Measurements from ENCODE around the gene CORO2B. TPM values are rescaled to one million over a fixed set of nuclear protein-coding genes. Genes with fewer than 3 reads are reported as not detected.

CORO2B gene
- total RNA-seq, 6 donors from 2014 or later: 0.79 to 9.0 (median 2.0) TPM

GRCh38 chr15:68553994-68554720 lies 24.6 kb upstream of the CORO2B start:
- ATAC-seq (ENCODE audit: low FRiP score in 2 of 2): peak in 1 of 2 donors; percentile 45

GRCh38 chr15:68554721-68555678 lies 23.8 kb upstream of the CORO2B start:
- DNase-seq (peak in 1 of 2 donors; percentile 13), ATAC-seq (ENCODE audit: low FRiP score in 2 of 2) (no peak)
- 69 to 82% methylated on average over 5 to 10 of the region's 10 CpGs for WGBS, 2 donors
- Histone ChIP-seq H3K4me1 (peaks cover 8 to 22% (median 12%) of the 10 kb centered on the region in 4 donors), H3K27me3 (no peaks in the 10 kb centered on the region), H3K4me3 (no peak overlapping the region), H3K36me3 (no peaks in the 10 kb centered on the region), H3K27ac (no peak overlapping the region), H3K9me3 (no peaks in the 10 kb centered on the region)
- TF ChIP-seq CTCF (IDR thresholded peaks at IDR 0.05) (no peak), POLR2A (IDR thresholded peaks at IDR 0.05) (no peak), EP300 (IDR thresholded peaks at IDR 0.05) (no peak), POLR2AphosphoS5 (IDR thresholded peaks at IDR 0.05) (no peak)

More at GRCh38 chr15:68553994-68554720, 24.6 kb upstream of the CORO2B start:
- Histone ChIP-seq H3K27me3 (no peaks in the 10 kb centered on the region), H3K27ac (no peak overlapping the region), H3K36me3 (no peaks in the 10 kb centered on the region), H3K4me1 (peaks cover 0 to 14% (median 4%) of the 10 kb centered on the region in 4 donors), H3K4me3 (no peak overlapping the region), H3K9me3 (no peaks in the 10 kb centered on the region)
- DNase-seq: peak in 1 of 2 donors; percentile 38
- WGBS, 2 donors: 41 to 42% methylated on average over 10 of the region's 10 CpGs
- TF ChIP-seq POLR2AphosphoS5 (IDR thresholded peaks at IDR 0.05): no peak
- TF ChIP-seq EP300 (IDR thresholded peaks at IDR 0.05): no peak
- peak; percentile 57 to 72 (median 66) for TF ChIP-seq CTCF (IDR thresholded peaks at IDR 0.05)

- Histone ChIP-seq H3K4me3 (no peak overlapping the region), H3K36me3 (no peaks in the 10 kb centered on the region), H3K27me3 (no peaks in the 10 kb centered on the region), H3K4me1 (peaks cover 9 to 24% (median 13%) of the 10 kb centered on the region in 4 donors), H3K9me3 (no peaks in the 10 kb centered on the region), H3K27ac (no peak overlapping the region)
- DNase-seq (no peak), ATAC-seq (ENCODE audit: low FRiP score in 2 of 2) (no peak)
- TF ChIP-seq POLR2A (IDR thresholded peaks at IDR 0.05): no peak
- no peak for TF ChIP-seq CTCF (IDR thresholded peaks at IDR 0.05)
- no peak for TF ChIP-seq POLR2AphosphoS5 (IDR thresholded peaks at IDR 0.05)
- no peak for TF ChIP-seq EP300 (IDR thresholded peaks at IDR 0.05)
- WGBS, 2 donors: 75 to 78% methylated on average over 7 of the region's 7 CpGs
Observed at GRCh38 chr15:68555679-68556037, 23.1 kb upstream of the CORO2B start.

GRCh38 chr15:68556139-68556990 lies 22.4 kb upstream of the CORO2B start:
- no peaks in the 10 kb centered on the region for H3K36me3 ChIP-seq
- no peak overlapping the region for H3K4me3 ChIP-seq
- ATAC-seq (ENCODE audit: low FRiP score in 2 of 2) (no peak), DNase-seq (no peak)
- H3K27me3 ChIP-seq: no peaks in the 10 kb centered on the region
- no peaks in the 10 kb centered on the region for H3K9me3 ChIP-seq
- WGBS, 2 donors: 90 to 91% methylated on average over 17 of the region's 17 CpGs
- TF ChIP-seq EP300 (IDR thresholded peaks at IDR 0.05): no peak
- TF ChIP-seq POLR2AphosphoS5 (IDR thresholded peaks at IDR 0.05): no peak
- no peak for TF ChIP-seq POLR2A (IDR thresholded peaks at IDR 0.05)
- TF ChIP-seq CTCF (IDR thresholded peaks at IDR 0.05): no peak
- no peak overlapping the region for H3K27ac ChIP-seq
- peaks cover 9 to 24% (median 13%) of the 10 kb centered on the region in 4 donors for H3K4me1 ChIP-seq
